Measurements from ENCODE around the gene RPL35. TPM values are rescaled to one million over a fixed set of nuclear protein-coding genes. Genes with fewer than 3 reads are reported as not detected.

Gene RPL35
- 386 TPM for total RNA-seq

GRCh38 chr9:124861342-124862229 lies at the start of gene RPL35, which contains the start of gene ARPC5L:
Gene RPL35, minus strand, starts transcription at chr9:124861957. Its CDS starts 45 bp downstream, at chr9:124861912.
Gene ARPC5L, plus strand, starts transcription at chr9:124862130. Its CDS starts 7,161 bp downstream, at chr9:124869291.
- peak; percentile 95 for DNase-seq (ENCODE audit: low spot score)

DNA sequence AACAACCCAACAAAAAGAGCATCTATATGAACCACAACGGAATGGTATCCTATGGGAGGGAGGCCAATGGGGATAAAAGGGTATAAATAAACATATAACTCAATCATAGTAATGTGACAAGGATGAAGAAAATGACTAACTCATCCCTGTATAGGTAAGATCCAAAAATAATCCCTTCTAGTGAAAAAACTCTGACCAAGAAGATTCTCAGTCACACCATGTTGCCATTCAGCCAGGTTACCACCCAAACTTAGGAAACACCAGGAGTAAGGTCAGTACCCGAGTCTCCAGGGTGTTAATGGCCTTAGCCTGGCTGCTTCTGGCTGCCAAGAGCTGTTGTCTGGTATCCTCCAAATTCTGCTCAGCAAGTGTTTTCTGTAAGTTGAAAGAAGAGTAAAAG lies 46.3 kb upstream of the RPL35 start:
- DNase-seq (ENCODE audit: low spot score), result no peak
- ATAC-seq, result no peak

More at GRCh38 chr9:124861342-124862229, at the start of gene RPL35, which contains the start of gene ARPC5L:
- ATAC-seq, result peak; percentile 97

- DNase-seq (ENCODE audit: low spot score), result no peak
- no peak for ATAC-seq
Measured at GRCh38 chr9:124906966-124907365, 45.2 kb upstream of the RPL35 start.

- DNase-seq (ENCODE audit: low spot score), result no peak
- ATAC-seq, result no peak
Measured at GRCh38 chr9:124899845-124900244, 38.1 kb upstream of the RPL35 start.

GRCh38 chr9:124897570-124898460 lies 36.1 kb upstream of the RPL35 start:
- DNase-seq (ENCODE audit: low spot score) (no peak), ATAC-seq (peak; percentile 68)

DNA sequence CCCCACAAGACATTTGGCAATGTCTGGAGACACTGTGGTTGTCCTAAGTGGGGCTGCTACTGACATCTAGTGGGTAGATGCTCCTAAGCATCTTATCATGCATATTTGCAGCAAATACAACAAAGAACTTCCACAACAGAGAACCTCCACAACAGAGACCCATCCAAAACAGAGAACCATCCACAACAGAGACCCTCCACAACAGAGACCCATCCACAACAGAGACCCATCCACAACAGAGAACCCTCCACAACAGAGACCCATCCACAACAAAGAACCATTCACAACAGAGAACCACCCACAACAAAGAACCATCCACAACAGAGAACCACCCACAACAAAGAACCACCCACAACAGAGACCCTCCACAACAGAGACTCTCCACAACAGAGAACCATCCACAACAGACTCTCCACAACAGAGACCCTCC lies 33.0 kb upstream of the RPL35 start:
- ATAC-seq, result peak; percentile 75
- DNase-seq (ENCODE audit: low spot score), result no peak

DNA sequence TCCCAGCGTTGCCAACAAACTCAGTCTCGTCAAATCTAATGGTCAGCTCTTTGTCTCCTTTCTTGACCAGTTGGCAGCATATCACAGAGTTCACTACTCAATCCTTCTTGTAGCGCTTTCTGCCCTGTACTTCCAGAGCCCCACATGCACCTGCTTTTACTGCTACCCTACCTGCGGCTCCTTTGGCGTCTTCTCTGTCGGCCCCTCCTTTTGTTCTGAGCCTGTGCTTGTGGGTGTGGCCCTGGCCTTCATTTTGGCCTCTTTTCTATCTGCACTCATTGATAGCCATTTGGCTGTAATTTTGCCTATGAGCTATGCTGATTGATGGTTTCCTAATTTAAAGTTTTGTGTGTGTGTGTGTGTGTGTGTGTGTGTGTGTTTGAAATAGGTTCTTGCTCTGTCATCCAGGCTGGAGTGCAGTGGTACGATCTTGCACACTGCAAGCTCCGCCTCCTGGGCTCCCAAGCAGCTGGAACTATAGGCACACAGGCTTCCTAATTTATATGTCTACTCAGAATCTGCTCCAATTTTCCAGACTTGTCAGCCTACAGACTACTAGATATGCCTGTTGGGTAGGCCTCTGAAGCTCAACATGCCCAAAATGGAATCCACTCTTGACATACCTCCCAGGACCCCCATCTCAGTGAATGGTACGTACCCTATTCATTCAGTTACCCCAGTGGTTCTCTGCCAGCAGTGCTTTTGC lies 32.4 kb upstream of the RPL35 start:
- DNase-seq (ENCODE audit: low spot score), result no peak
- no peak for ATAC-seq

- DNase-seq (ENCODE audit: low spot score) (no peak), ATAC-seq (no peak)
Measured at GRCh38 chr9:124890179-124890578, 28.4 kb upstream of the RPL35 start.

DNA sequence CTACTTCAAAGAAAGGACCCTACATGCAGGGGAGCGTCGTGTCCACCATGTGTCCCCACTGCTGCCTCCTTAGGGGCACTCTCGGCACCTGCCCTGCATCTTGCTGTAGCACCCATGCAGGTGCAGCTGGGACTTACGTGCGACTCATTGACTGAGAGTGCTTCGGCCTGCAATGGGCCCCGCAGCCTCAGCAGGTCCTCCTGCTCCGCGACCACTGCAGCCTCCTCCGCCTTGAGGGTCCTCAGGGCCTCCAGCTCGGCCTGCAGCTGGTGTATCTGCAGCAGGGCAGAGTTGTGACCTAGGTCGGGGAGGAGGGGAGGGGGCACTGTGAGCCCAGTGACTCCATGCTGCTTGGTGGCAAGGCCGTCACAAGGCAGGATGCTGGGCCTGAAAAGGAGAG lies 27.2 kb upstream of the RPL35 start:
- DNase-seq (ENCODE audit: low spot score), result no peak
- no peak for ATAC-seq

GRCh38 chr9:124887832-124888231 lies 26.1 kb upstream of the RPL35 start:
- peak; percentile 7 for ATAC-seq
- no peak for DNase-seq (ENCODE audit: low spot score)

DNA sequence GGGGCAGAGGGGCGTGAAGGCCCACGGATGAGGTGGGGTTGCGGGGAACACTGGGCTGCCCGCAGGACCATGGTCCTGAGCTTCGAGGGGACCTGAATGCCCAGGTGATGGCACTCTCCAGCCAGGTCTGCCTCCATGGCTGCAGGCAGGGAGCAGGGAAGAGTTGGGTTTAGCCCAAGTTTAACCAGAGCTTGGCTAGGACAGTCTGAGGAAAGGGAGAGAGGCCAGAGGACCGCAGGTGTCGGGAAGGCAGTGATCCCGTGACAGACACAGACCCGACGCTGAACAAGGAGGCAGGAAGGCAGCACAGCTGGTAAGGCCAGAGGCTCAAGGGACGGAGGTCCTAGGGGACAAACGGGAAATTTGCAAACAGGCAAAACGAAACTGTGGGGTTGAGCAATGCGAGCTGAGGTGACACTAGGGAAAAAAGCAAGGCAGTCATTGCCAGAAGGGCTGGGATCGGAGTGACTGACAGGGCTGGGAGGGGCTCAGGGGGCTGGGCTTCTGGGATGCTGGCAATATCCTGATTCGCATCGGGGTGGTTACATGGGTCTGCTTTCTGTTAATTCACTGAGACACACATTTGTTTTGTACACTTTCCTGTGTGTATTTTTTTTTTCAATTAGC lies 25.2 kb upstream of the RPL35 start:
- ATAC-seq (peak; percentile 88), DNase-seq (ENCODE audit: low spot score) (peak; percentile 56)

DNA sequence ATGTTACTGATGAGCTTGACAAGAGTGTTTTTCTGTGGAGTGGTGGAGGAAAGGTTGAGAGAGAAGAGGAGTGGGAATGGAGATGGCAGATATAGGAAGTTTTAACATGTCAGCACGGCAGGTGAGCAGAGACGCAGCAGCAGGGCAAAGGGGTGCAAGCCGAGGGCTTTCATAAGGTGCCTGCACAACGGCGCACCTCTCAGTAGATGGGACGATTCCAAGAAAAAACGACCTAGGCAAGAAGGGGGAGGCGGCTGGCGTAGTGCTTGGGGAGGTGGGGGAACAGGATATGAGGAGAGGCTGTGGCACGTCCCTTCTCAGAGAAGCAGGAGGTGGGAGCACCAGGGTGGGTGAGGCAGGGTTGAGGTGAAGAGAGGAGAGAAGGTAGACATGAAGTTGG lies 24.7 kb upstream of the RPL35 start:
- ATAC-seq (no peak), DNase-seq (ENCODE audit: low spot score) (no peak)

GRCh38 chr9:124885551-124885950 lies 23.8 kb upstream of the RPL35 start:
- DNase-seq (ENCODE audit: low spot score), result no peak
- ATAC-seq, result no peak

GRCh38 chr9:124884376-124884775 lies 22.6 kb upstream of the RPL35 start:
- no peak for ATAC-seq
- DNase-seq (ENCODE audit: low spot score), result no peak

DNA sequence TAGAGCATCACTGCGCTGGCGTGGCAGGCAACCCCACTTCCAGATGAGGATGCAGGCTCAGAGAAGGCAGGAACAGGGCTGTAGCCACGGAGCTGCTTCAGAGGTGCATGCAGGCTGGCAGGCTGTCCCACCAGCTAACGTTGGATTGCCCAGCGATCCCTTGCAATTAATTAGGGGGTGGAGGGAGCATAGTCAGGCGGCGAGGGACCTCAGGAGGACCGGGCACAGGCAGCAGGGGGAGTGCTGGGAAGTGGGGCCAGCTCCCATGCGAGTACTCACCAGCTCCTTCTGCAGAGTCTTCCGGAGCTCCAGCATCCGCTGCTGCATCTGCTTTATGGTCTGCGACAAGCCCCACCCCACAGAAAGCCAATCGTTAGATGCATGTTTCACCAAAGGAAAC lies 20.5 kb upstream of the RPL35 start:
- DNase-seq (ENCODE audit: low spot score) (no peak), ATAC-seq (no peak)

- DNase-seq (ENCODE audit: low spot score) (no peak), ATAC-seq (no peak)
Measured at GRCh38 chr9:124881138-124881743, 19.5 kb upstream of the RPL35 start.

- no peak for ATAC-seq
- DNase-seq (ENCODE audit: low spot score), result no peak
Measured at GRCh38 chr9:124880501-124880900, 18.7 kb upstream of the RPL35 start.

DNA sequence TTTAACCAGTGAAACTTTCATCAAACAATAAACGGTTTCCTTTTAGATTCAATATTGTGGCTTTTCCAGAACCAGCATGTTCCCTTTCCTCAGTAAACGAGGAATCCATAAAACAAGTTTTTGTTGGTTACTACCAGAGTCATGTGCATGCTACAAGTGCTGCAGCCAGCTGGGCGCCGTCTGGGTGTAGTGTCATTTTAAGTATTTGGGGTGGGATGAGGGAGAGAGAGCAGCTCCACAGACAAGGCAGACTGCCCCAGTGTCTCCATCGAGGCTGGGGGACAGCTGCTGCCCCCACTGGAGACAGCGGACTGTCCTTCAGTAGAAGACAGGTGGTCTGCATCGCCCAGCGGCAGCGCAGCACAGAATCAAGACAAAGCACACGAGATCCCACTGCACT lies 17.5 kb upstream of the RPL35 start:
- ATAC-seq (no peak), DNase-seq (ENCODE audit: low spot score) (no peak)

- no peak for ATAC-seq
- DNase-seq (ENCODE audit: low spot score), result no peak
Measured at GRCh38 chr9:124878518-124878917, 16.8 kb upstream of the RPL35 start.

- DNase-seq (ENCODE audit: low spot score) (no peak), ATAC-seq (no peak)
Measured at GRCh38 chr9:124878021-124878420, 16.3 kb upstream of the RPL35 start.
